CD4-positive, alpha-beta memory T cell (primary cell): ENCODE data around the gene ZNF628. TPM values are rescaled to one million over a fixed set of nuclear protein-coding genes. Genes with fewer than 3 reads are reported as not detected.

Experiments
- polyA plus RNA-seq, 2 donors: library from polyadenylated mRNA; unstranded; fragments of 300-500 nt; fragmentation: Illumina TruSeq; gene quantifications; one replicate each; pipeline ENCODE4 v1.2.3, GENCODE V29; 2021
- total RNA-seq, 2 experiments: library from RNA; stranded (reverse); gene quantifications; one replicate each; pipeline ENCODE4 v1.2.3, GENCODE V29; 2021

Gene ZNF628
- total and polyA plus RNA-seq, 4 experiments from 2014 or later = 0.47 to 9.1 (median 8.1) TPM; not detected in 1

Other genes starting within 250 kb of the ZNF628 start
- gene TMEM86B, start 247.9 kb upstream of the ZNF628 start, total RNA-seq = 10 to 100 TPM; 19.7 to 22.1 TPM
- gene TMEM86B, start 247.9 kb upstream of the ZNF628 start, polyA plus RNA-seq = 1 to 10 TPM in 1 of 2 donors, not detected in 1; 3.5 TPM
- 100 to 1,000 TPM; 161 to 162 TPM for gene PPP6R1, start 217.6 kb upstream of the ZNF628 start, total RNA-seq
- gene PPP6R1, start 217.6 kb upstream of the ZNF628 start, polyA plus RNA-seq = 100 to 1,000 TPM in 1 of 2 donors, 10 to 100 TPM in 1; 22.9 to 107 TPM
- gene HSPBP1, start 196.5 kb upstream of the ZNF628 start, total RNA-seq = 10 to 100 TPM; 17.9 to 18.5 TPM
- 10 to 100 TPM; 35.7 to 38.7 TPM for gene HSPBP1, start 196.5 kb upstream of the ZNF628 start, polyA plus RNA-seq
- 1 to 10 TPM; 1.4 to 1.7 TPM for gene BRSK1, start 192.6 kb upstream of the ZNF628 start, total RNA-seq
- gene BRSK1, start 192.6 kb upstream of the ZNF628 start, polyA plus RNA-seq = not detected
- 1 to 10 TPM in 1 of 2 experiments, under 1 TPM in 1; 0.87 to 1.3 TPM for gene TMEM150B, start 151.3 kb upstream of the ZNF628 start, total RNA-seq
- gene TMEM150B, start 151.3 kb upstream of the ZNF628 start, polyA plus RNA-seq = not detected
- gene KMT5C, start 136.7 kb upstream of the ZNF628 start, total RNA-seq = 10 to 100 TPM; 23.1 to 23.5 TPM
- gene KMT5C, start 136.7 kb upstream of the ZNF628 start, polyA plus RNA-seq = 1 to 10 TPM in 1 of 2 donors, under 1 TPM in 1; 0.60 to 1.5 TPM
- under 1 TPM in 1 of 2 experiments, not detected in 1; 0.38 TPM for gene COX6B2, start 121.9 kb upstream of the ZNF628 start, total RNA-seq
- gene COX6B2, start 121.9 kb upstream of the ZNF628 start, polyA plus RNA-seq = not detected
- gene GARIN5B, start 113.4 kb upstream of the ZNF628 start, total RNA-seq = not detected
- gene GARIN5B, start 113.4 kb upstream of the ZNF628 start, polyA plus RNA-seq = not detected
- gene IL11, start 106.2 kb upstream of the ZNF628 start, total RNA-seq = under 1 TPM; 0.32 to 0.47 TPM
- gene IL11, start 106.2 kb upstream of the ZNF628 start, polyA plus RNA-seq = not detected
- gene TMEM190, start 99.8 kb upstream of the ZNF628 start, total RNA-seq = not detected
- gene TMEM190, start 99.8 kb upstream of the ZNF628 start, polyA plus RNA-seq = not detected
- gene TMEM238, start 92.3 kb upstream of the ZNF628 start, total RNA-seq = 1 to 10 TPM; 9.6 to 9.9 TPM
- gene TMEM238, start 92.3 kb upstream of the ZNF628 start, polyA plus RNA-seq = 1 to 10 TPM in 1 of 2 donors, not detected in 1; 2.4 TPM
- gene RPL28, start 90.7 kb upstream of the ZNF628 start, total RNA-seq = 1,000 to 10,000 TPM; 3,136 to 3,159 TPM
- 100 to 1,000 TPM; 257 to 784 TPM for gene RPL28, start 90.7 kb upstream of the ZNF628 start, polyA plus RNA-seq
- 10 to 100 TPM; 18.0 to 21.6 TPM for gene UBE2S, start 68.8 kb upstream of the ZNF628 start, total RNA-seq
- gene UBE2S, start 68.8 kb upstream of the ZNF628 start, polyA plus RNA-seq = 10 to 100 TPM; 24.2 to 25.4 TPM
- gene SHISA7, start 33.3 kb upstream of the ZNF628 start, total RNA-seq = not detected
- gene SHISA7, start 33.3 kb upstream of the ZNF628 start, polyA plus RNA-seq = not detected
- 10 to 100 TPM in 1 of 2 experiments, 1 to 10 TPM in 1; 9.9 to 13.7 TPM for gene ISOC2, start 15.0 kb upstream of the ZNF628 start, total RNA-seq
- 10 to 100 TPM; 24.7 to 29.4 TPM for gene ISOC2, start 15.0 kb upstream of the ZNF628 start, polyA plus RNA-seq
- not detected for gene C19orf85, start 11.9 kb upstream of the ZNF628 start, total RNA-seq
- gene C19orf85, start 11.9 kb upstream of the ZNF628 start, polyA plus RNA-seq = not detected
- 1 to 10 TPM; 2.7 to 3.1 TPM for gene NAT14, start 8.6 kb downstream of the ZNF628 start, total RNA-seq
- gene NAT14, start 8.6 kb downstream of the ZNF628 start, polyA plus RNA-seq = 1 to 10 TPM; 2.6 to 3.2 TPM
- gene SSC5D, start 11.8 kb downstream of the ZNF628 start, total RNA-seq = under 1 TPM; 0.20 to 0.36 TPM
- gene SSC5D, start 11.8 kb downstream of the ZNF628 start, polyA plus RNA-seq = not detected
- not detected for gene SBK2, start 60.5 kb downstream of the ZNF628 start, total RNA-seq
- gene SBK2, start 60.5 kb downstream of the ZNF628 start, polyA plus RNA-seq = not detected
- not detected for gene SBK3, start 68.9 kb downstream of the ZNF628 start, total RNA-seq
- gene SBK3, start 68.9 kb downstream of the ZNF628 start, polyA plus RNA-seq = not detected
- gene ZNF579, start 104.2 kb downstream of the ZNF628 start, total RNA-seq = 1 to 10 TPM; 8.0 to 9.6 TPM
- gene ZNF579, start 104.2 kb downstream of the ZNF628 start, polyA plus RNA-seq = under 1 TPM in 1 of 2 donors, not detected in 1; 0.62 TPM
- gene FIZ1, start 122.9 kb downstream of the ZNF628 start, total RNA-seq = 10 to 100 TPM; 20.8 to 26.4 TPM
- 1 to 10 TPM in 1 of 2 donors, under 1 TPM in 1; 0.99 to 5.3 TPM for gene FIZ1, start 122.9 kb downstream of the ZNF628 start, polyA plus RNA-seq
- 10 to 100 TPM; 31.2 to 34.0 TPM for gene ZNF524, start 123.7 kb downstream of the ZNF628 start, total RNA-seq
- 10 to 100 TPM; 26.2 to 40.1 TPM for gene ZNF524, start 123.7 kb downstream of the ZNF628 start, polyA plus RNA-seq
- gene ZNF865, start 129.0 kb downstream of the ZNF628 start, total RNA-seq = 10 to 100 TPM; 20.3 to 20.9 TPM
- under 1 TPM in 1 of 2 donors, not detected in 1; 0.30 TPM for gene ZNF865, start 129.0 kb downstream of the ZNF628 start, polyA plus RNA-seq
- gene ZNF784, start 147.9 kb downstream of the ZNF628 start, total RNA-seq = 1 to 10 TPM; 7.4 TPM
- gene ZNF784, start 147.9 kb downstream of the ZNF628 start, polyA plus RNA-seq = 1 to 10 TPM; 1.7 to 2.1 TPM
- 100 to 1,000 TPM in 1 of 2 experiments, 10 to 100 TPM in 1; 92.7 to 105 TPM for gene ZNF580, start 164.4 kb downstream of the ZNF628 start, total RNA-seq
- 10 to 100 TPM in 1 of 2 donors, 1 to 10 TPM in 1; 7.2 to 17.8 TPM for gene ZNF580, start 164.4 kb downstream of the ZNF628 start, polyA plus RNA-seq
- gene ZNF581, start 167.0 kb downstream of the ZNF628 start, total RNA-seq = 10 to 100 TPM; 21.2 to 23.4 TPM
- 10 to 100 TPM; 22.5 to 28.5 TPM for gene ZNF581, start 167.0 kb downstream of the ZNF628 start, polyA plus RNA-seq
- 1 to 10 TPM; 1.2 to 1.5 TPM for gene CCDC106, start 171.6 kb downstream of the ZNF628 start, total RNA-seq
- under 1 TPM; 0.47 to 0.69 TPM for gene CCDC106, start 171.6 kb downstream of the ZNF628 start, polyA plus RNA-seq
- gene U2AF2, start 178.4 kb downstream of the ZNF628 start, total RNA-seq = 100 to 1,000 TPM; 256 to 259 TPM
- gene U2AF2, start 178.4 kb downstream of the ZNF628 start, polyA plus RNA-seq = 10 to 100 TPM in 1 of 2 donors, 1 to 10 TPM in 1; 1.3 to 14.3 TPM
- 10 to 100 TPM; 53.9 to 56.9 TPM for gene EPN1, start 198.6 kb downstream of the ZNF628 start, total RNA-seq
- 10 to 100 TPM in 1 of 2 donors, 1 to 10 TPM in 1; 3.9 to 15.6 TPM for gene EPN1, start 198.6 kb downstream of the ZNF628 start, polyA plus RNA-seq